ENCODE measurements around the gene LDLRAD3.

LDLRAD3 gene

DNA sequence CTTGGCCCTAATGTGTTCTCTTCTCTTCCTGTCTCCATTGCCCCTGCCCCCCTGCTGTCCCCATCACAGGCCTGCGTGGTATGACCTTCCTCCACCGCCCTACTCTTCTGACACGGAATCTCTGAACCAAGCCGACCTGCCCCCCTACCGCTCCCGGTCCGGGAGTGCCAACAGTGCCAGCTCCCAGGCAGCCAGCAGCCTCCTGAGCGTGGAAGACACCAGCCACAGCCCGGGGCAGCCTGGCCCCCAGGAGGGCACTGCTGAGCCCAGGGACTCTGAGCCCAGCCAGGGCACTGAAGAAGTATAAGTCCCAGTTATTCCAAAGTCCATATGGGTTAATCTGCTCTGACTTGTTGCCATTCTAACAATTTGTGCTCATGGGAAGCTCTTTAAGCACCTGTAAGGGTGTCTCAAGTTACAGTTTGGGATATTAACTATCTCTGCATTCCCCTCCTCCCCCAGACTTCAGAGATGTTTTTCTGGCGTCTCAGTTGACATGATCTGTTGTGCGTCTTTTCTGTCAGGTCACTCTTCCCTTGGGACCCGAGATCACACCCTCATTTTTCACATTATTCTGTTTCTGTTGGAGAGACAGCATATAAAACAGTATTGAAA lies 285.3 kb downstream of the LDLRAD3 start:
- TF ChIP-seq EP300 (IDR thresholded peaks at IDR 0.05; ENCODE audit: borderline replicate concordance) = no peak
- no peak for TF ChIP-seq YY1 (IDR thresholded peaks at IDR 0.05; ENCODE audit: low read depth)
- no peak for TF ChIP-seq NFIC (IDR thresholded peaks at IDR 0.05)
- TF ChIP-seq, protein P1, sequence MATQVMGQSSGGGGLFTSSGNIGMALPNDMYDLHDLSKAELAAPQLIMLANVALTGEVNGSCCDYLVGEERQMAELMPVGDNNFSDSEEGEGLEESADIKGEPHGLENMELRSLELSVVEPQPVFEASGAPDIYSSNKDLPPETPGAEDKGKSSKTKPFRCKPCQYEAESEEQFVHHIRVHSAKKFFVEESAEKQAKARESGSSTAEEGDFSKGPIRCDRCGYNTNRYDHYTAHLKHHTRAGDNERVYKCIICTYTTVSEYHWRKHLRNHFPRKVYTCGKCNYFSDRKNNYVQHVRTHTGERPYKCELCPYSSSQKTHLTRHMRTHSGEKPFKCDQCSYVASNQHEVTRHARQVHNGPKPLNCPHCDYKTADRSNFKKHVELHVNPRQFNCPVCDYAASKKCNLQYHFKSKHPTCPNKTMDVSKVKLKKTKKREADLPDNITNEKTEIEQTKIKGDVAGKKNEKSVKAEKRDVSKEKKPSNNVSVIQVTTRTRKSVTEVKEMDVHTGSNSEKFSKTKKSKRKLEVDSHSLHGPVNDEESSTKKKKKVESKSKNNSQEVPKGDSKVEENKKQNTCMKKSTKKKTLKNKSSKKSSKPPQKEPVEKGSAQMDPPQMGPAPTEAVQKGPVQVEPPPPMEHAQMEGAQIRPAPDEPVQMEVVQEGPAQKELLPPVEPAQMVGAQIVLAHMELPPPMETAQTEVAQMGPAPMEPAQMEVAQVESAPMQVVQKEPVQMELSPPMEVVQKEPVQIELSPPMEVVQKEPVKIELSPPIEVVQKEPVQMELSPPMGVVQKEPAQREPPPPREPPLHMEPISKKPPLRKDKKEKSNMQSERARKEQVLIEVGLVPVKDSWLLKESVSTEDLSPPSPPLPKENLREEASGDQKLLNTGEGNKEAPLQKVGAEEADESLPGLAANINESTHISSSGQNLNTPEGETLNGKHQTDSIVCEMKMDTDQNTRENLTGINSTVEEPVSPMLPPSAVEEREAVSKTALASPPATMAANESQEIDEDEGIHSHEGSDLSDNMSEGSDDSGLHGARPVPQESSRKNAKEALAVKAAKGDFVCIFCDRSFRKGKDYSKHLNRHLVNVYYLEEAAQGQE (IDR thresholded peaks at IDR 0.05; ENCODE audit: low read depth) = no peak

- no peak for TF ChIP-seq ZBTB7A (IDR thresholded peaks at IDR 0.05; ENCODE audit: low read depth)
- TF ChIP-seq MAX (IDR thresholded peaks at IDR 0.05) = no peak
- no peak for TF ChIP-seq EGR1 (IDR thresholded peaks at IDR 0.05)
- TF ChIP-seq EP300 (IDR thresholded peaks at IDR 0.05; ENCODE audit: borderline replicate concordance) = no peak
- no peak for TF ChIP-seq TCF12 (IDR thresholded peaks at IDR 0.05; ENCODE audit: low read depth)
- TF ChIP-seq TEAD4 (IDR thresholded peaks at IDR 0.05) = no peak
- TF ChIP-seq CREB1 (IDR thresholded peaks at IDR 0.05; ENCODE audit: low read depth) = no peak
- TF ChIP-seq NFIC (IDR thresholded peaks at IDR 0.05) = no peak
- TF ChIP-seq FOXM1 (IDR thresholded peaks at IDR 0.05; ENCODE audit: borderline replicate concordance, low read depth) = no peak
- TF ChIP-seq, protein P1 (IDR thresholded peaks at IDR 0.05; ENCODE audit: low read depth) = no peak
- no peak for TF ChIP-seq USF1 (IDR thresholded peaks at IDR 0.05)
Measured at GRCh38 chr11:36230779-36231699, 287.2 kb downstream of the LDLRAD3 start.

- TF ChIP-seq ZBTB7A (IDR thresholded peaks at IDR 0.05; ENCODE audit: low read depth) (no peak), MAX (IDR thresholded peaks at IDR 0.05) (no peak), YY1 (IDR thresholded peaks at IDR 0.05; ENCODE audit: low read depth) (no peak), CREB1 (IDR thresholded peaks at IDR 0.05; ENCODE audit: low read depth) (no peak), FOXM1 (IDR thresholded peaks at IDR 0.05; ENCODE audit: borderline replicate concordance, low read depth) (no peak), RAD21 (IDR thresholded peaks at IDR 0.05; ENCODE audit: low read depth) (no peak), CEBPB (IDR thresholded peaks at IDR 0.05) (no peak), TEAD4 (IDR thresholded peaks at IDR 0.05) (no peak), NFIC (IDR thresholded peaks at IDR 0.05) (no peak)
- TF ChIP-seq, protein P1 (IDR thresholded peaks at IDR 0.05; ENCODE audit: low read depth) = no peak
Measured at GRCh38 chr11:36233204-36233603, 289.3 kb downstream of the LDLRAD3 start.

- TF ChIP-seq USF1 (IDR thresholded peaks at IDR 0.05) (0 out of 2 replicates have a peak, but pooled peaks have one; percentile 10), TAF1 (IDR thresholded peaks at IDR 0.05; ENCODE audit: low read depth) (no peak), CEBPB (IDR thresholded peaks at IDR 0.05) (no peak)
Measured at GRCh38 chr11:36234825-36235224, 291.0 kb downstream of the LDLRAD3 start.
